ENCODE data around the gene RIPOR2.

The RIPOR2 gene

GRCh38 chr6:24874776-24875533 lies 60.8 kb downstream of the RIPOR2 start:
- no peak for DNase-seq

- DNase-seq, result no peak
These were observed 61.6 kb downstream of the RIPOR2 start for GRCh38 chr6:24874128-24874527.

GRCh38 chr6:24872779-24873178 lies 63.0 kb downstream of the RIPOR2 start:
- DNase-seq, result no peak

- DNase-seq, result no peak
These were observed 67.0 kb downstream of the RIPOR2 start for GRCh38 chr6:24868765-24869164.

- DNase-seq, result no peak
These were observed 68.6 kb downstream of the RIPOR2 start for GRCh38 chr6:24867104-24867703.

GRCh38 chr6:24865161-24865560 lies 70.6 kb downstream of the RIPOR2 start:
- DNase-seq, result peak; percentile 70

- peak; percentile 81 for DNase-seq
These were observed 71.4 kb downstream of the RIPOR2 start for GRCh38 chr6:24864343-24864742.

- peak; percentile 19 for DNase-seq
These were observed 73.8 kb downstream of the RIPOR2 start for GRCh38 chr6:24861934-24862333.

- DNase-seq, result peak; percentile 98
These were observed 76.1 kb downstream of the RIPOR2 start for GRCh38 chr6:24859608-24860200.

GRCh38 chr6:24859132-24859531 lies 76.6 kb downstream of the RIPOR2 start:
- DNase-seq, result no peak

GRCh38 chr6:24858177-24858653 lies 77.5 kb downstream of the RIPOR2 start:
- DNase-seq, result peak; percentile 36

GRCh38 chr6:24856901-24857670 lies 78.7 kb downstream of the RIPOR2 start:
- no peak for DNase-seq

- DNase-seq, result no peak
These were observed 79.5 kb downstream of the RIPOR2 start for GRCh38 chr6:24856246-24856599.

- DNase-seq, result peak; percentile 86
These were observed 80.1 kb downstream of the RIPOR2 start for GRCh38 chr6:24855395-24856245.

GRCh38 chr6:24854077-24854666 lies 81.6 kb downstream of the RIPOR2 start:
- no peak for DNase-seq

- no peak for DNase-seq
These were observed 84.7 kb downstream of the RIPOR2 start for GRCh38 chr6:24851086-24851485.

GRCh38 chr6:24849713-24850112 lies 86.0 kb downstream of the RIPOR2 start:
- DNase-seq, result no peak

GRCh38 chr6:24848461-24848860 lies 87.3 kb downstream of the RIPOR2 start:
- DNase-seq, result no peak

GRCh38 chr6:24847402-24847801 lies 88.4 kb downstream of the RIPOR2 start:
- no peak for DNase-seq

GRCh38 chr6:24845578-24845977 lies 90.2 kb downstream of the RIPOR2 start:
- DNase-seq, result no peak

GRCh38 chr6:24844903-24845302 lies 90.9 kb downstream of the RIPOR2 start:
- no peak for DNase-seq

- DNase-seq, result no peak
These were observed 91.7 kb downstream of the RIPOR2 start for GRCh38 chr6:24844061-24844460.

Data from NCI-H69 (cell line).